ENCODE results near the gene PRR33.

DNA sequence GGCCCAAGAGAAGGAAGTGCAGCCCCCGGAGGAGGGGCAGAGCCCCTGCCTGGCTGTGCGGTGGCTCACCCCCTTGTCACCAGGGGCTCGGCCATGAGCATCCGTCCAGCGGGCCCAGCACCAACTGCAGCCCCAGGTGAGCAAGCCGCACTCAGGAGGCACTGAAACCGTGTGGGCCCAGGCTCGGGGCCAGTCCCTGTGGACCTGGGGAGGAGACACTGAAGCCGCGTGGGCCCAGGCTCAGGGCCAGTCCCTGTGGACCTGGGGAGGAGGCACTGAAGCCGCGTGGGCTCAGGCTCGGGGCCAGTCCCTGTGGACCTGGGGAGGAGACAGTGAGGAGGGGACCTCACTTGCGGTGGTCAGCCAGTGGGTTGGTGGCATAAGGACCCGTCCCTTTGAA, 24.9 kb downstream of the PRR33 start:
- TF ChIP-seq, protein P1, sequence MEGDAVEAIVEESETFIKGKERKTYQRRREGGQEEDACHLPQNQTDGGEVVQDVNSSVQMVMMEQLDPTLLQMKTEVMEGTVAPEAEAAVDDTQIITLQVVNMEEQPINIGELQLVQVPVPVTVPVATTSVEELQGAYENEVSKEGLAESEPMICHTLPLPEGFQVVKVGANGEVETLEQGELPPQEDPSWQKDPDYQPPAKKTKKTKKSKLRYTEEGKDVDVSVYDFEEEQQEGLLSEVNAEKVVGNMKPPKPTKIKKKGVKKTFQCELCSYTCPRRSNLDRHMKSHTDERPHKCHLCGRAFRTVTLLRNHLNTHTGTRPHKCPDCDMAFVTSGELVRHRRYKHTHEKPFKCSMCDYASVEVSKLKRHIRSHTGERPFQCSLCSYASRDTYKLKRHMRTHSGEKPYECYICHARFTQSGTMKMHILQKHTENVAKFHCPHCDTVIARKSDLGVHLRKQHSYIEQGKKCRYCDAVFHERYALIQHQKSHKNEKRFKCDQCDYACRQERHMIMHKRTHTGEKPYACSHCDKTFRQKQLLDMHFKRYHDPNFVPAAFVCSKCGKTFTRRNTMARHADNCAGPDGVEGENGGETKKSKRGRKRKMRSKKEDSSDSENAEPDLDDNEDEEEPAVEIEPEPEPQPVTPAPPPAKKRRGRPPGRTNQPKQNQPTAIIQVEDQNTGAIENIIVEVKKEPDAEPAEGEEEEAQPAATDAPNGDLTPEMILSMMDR (IDR thresholded peaks at IDR 0.05) = no peak
- TF ChIP-seq POLR2A (IDR thresholded peaks at IDR 0.05) = no peak

Data from heart left ventricle (tissue), 13 donors.